GM19455 (cell line): ENCODE data around the gene SMAD9.
"Not testable (repeated sequence)": the region's sequence is repeated elsewhere in the genome, so short reads cannot be mapped to it uniquely, and the experiment has no call there.

ENCODE experiments used
- ATAC-seq: cut with Tn5 transposase; IDR thresholded peaks from one replicate; pipeline ENCODE4 v1.9.1; 2021; ENCODE audit not compliant: unreplicated experiment

Gene SMAD9

GRCh38 chr13:36912973-36913372 lies 7.1 kb downstream of the SMAD9 start:
- no peak for ATAC-seq

GRCh38 chr13:36912369-36912768 lies 7.7 kb downstream of the SMAD9 start:
- no peak for ATAC-seq

- ATAC-seq = no peak
These were observed 9.5 kb downstream of the SMAD9 start for GRCh38 chr13:36910545-36910944.

GRCh38 chr13:36907821-36908220 lies 12.2 kb downstream of the SMAD9 start:
- ATAC-seq = no peak

- no peak for ATAC-seq
These were observed 12.8 kb downstream of the SMAD9 start for GRCh38 chr13:36907266-36907665.

GRCh38 chr13:36905944-36906343 lies 14.1 kb downstream of the SMAD9 start:
- ATAC-seq = no peak

- no peak for ATAC-seq
These were observed 16.0 kb downstream of the SMAD9 start for GRCh38 chr13:36903925-36904595.

- no peak for ATAC-seq
These were observed 22.9 kb downstream of the SMAD9 start for GRCh38 chr13:36897054-36897616.

GRCh38 chr13:36891752-36892151 lies 28.3 kb downstream of the SMAD9 start:
- no peak for ATAC-seq

- no peak for ATAC-seq
These were observed 31.4 kb downstream of the SMAD9 start for GRCh38 chr13:36888645-36889044.

- ATAC-seq = no peak
These were observed 32.1 kb downstream of the SMAD9 start for GRCh38 chr13:36887758-36888521.

- ATAC-seq = no peak
These were observed 34.1 kb downstream of the SMAD9 start for GRCh38 chr13:36885901-36886300.

GRCh38 chr13:36884235-36884634 lies 35.8 kb downstream of the SMAD9 start:
- ATAC-seq = no peak

- ATAC-seq = no peak
These were observed 36.2 kb downstream of the SMAD9 start for GRCh38 chr13:36883824-36884223.

- not testable (repeated sequence) for ATAC-seq
These were observed 36.6 kb downstream of the SMAD9 start for GRCh38 chr13:36883392-36883791.

GRCh38 chr13:36882829-36883390 lies 37.1 kb downstream of the SMAD9 start:
- ATAC-seq = no peak

- ATAC-seq = no peak
These were observed 39.1 kb downstream of the SMAD9 start for GRCh38 chr13:36880961-36881360.

- ATAC-seq = no peak
These were observed 40.7 kb downstream of the SMAD9 start for GRCh38 chr13:36879218-36879938.

- no peak for ATAC-seq
These were observed 44.1 kb downstream of the SMAD9 start for GRCh38 chr13:36875961-36876360.

- ATAC-seq = no peak
These were observed 44.6 kb downstream of the SMAD9 start for GRCh38 chr13:36875431-36875830.

GRCh38 chr13:36872621-36873020 lies 47.4 kb downstream of the SMAD9 start:
- no peak for ATAC-seq
